Omental fat pad (tissue), 4 donors: Measurements from ENCODE around the gene DLEC1. TPM values are rescaled to one million over a fixed set of nuclear protein-coding genes. Genes with fewer than 3 reads are reported as not detected.

ENCODE experiments used
- ATAC-seq: fragments of 150-250 bp; one replicate; pipeline ENCODE4 v1.9.1; 2016; ENCODE audit warnings: mild to moderate bottlenecking, moderate library complexity; ENCODE audit not compliant: low FRiP score
- DNase-seq: peaks from one replicate; pipeline ENCODE4 v3.0.0-alpha.2; 2019; ENCODE audit warnings: low spot score
- total RNA-seq, 4 donors: library from RNA; depleted of rRNA; stranded (reverse); fragments of >200 nt; gene quantifications; one replicate each; pipeline ENCODE4 v1.1.0, GENCODE V29; 2016
- TF ChIP-seq, protein P1 (sequence below), 3 donors: fragments of 450-650 bp; IDR thresholded peaks; one replicate each; pipeline ENCODE4 v1.5.1; 2016 to 2017; ENCODE audit warnings: antibody characterized with exemption in 3 of 3, mild to moderate bottlenecking in 3 of 3, moderate library complexity in 2 of 3

The DLEC1 gene
- total RNA-seq, 4 donors from 2014 or later = 0.47 to 5.5 (median 1.4) TPM

DNA sequence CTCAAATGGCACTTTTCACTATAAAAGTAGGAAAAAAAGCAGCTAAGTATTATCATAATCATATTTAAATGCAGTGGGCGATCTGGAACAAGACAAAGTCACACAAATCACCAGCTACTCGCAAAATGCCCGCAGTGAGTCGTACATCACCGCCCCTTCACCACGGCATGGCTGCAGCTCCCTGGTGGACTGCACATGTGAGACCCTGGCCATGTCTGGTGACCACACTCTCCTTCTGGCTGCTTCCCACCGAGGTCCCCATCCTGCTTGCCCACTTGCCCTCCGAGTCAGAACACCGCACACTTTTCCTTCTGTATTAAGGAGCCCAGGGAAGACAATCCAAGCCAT is 59.3 kb downstream of the DLEC1 start:
- TF ChIP-seq, protein P1, sequence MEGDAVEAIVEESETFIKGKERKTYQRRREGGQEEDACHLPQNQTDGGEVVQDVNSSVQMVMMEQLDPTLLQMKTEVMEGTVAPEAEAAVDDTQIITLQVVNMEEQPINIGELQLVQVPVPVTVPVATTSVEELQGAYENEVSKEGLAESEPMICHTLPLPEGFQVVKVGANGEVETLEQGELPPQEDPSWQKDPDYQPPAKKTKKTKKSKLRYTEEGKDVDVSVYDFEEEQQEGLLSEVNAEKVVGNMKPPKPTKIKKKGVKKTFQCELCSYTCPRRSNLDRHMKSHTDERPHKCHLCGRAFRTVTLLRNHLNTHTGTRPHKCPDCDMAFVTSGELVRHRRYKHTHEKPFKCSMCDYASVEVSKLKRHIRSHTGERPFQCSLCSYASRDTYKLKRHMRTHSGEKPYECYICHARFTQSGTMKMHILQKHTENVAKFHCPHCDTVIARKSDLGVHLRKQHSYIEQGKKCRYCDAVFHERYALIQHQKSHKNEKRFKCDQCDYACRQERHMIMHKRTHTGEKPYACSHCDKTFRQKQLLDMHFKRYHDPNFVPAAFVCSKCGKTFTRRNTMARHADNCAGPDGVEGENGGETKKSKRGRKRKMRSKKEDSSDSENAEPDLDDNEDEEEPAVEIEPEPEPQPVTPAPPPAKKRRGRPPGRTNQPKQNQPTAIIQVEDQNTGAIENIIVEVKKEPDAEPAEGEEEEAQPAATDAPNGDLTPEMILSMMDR (IDR thresholded peaks at IDR 0.05) = no peak
- no peak for ATAC-seq
- DNase-seq = no peak

GRCh38 chr3:38099518-38099917 is 60.5 kb downstream of the DLEC1 start:
- TF ChIP-seq, protein P1 (IDR thresholded peaks at IDR 0.05) = no peak
- ATAC-seq = no peak

DNA sequence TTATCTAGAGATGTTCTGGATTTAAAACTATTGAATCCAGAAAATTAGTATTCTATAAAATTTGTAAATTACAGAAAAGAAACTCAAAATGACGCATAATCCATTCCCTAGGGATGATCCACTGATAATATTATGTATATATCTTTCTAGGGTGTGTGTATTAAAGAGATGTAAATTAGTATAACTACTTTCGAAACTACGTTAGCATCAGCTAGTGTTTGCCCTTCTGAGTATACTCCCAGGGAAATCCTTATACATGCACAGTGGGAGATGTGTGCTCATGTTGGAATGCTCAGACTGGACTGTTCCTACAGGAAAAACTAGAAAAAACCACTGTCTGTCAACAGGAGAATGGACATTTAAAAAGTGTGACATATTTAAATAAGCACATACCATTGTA is 61.5 kb downstream of the DLEC1 start:
- TF ChIP-seq, protein P1 (IDR thresholded peaks at IDR 0.05) = no peak

More at GRCh38 chr3:38099518-38099917, 60.5 kb downstream of the DLEC1 start:
- DNase-seq = no peak

GRCh38 chr3:38101811-38102443 is 62.9 kb downstream of the DLEC1 start:
- ATAC-seq (no peak), DNase-seq (no peak)
- TF ChIP-seq, protein P1 (IDR thresholded peaks at IDR 0.05) = no peak

More for the DNA sequence above, 61.5 kb downstream of the DLEC1 start:
- DNase-seq (no peak), ATAC-seq (no peak)

- TF ChIP-seq, protein P1 (IDR thresholded peaks at IDR 0.05) = no peak
- ATAC-seq = no peak
- no peak for DNase-seq
These were observed 63.4 kb downstream of the DLEC1 start for GRCh38 chr3:38102444-38102814.

GRCh38 chr3:38105525-38105924 is 66.5 kb downstream of the DLEC1 start:
- DNase-seq (no peak), ATAC-seq (no peak)
- TF ChIP-seq, protein P1 (IDR thresholded peaks at IDR 0.05) = no peak

GRCh38 chr3:38107911-38108648 is 69.1 kb downstream of the DLEC1 start:
- DNase-seq (peak; percentile 8), ATAC-seq (no peak)
- TF ChIP-seq, protein P1 (IDR thresholded peaks at IDR 0.05) = no peak
